Hematopoietic multipotent progenitor cell (in vitro differentiated cells): ENCODE measurements around the gene RSKR. TPM values are rescaled to one million over a fixed set of nuclear protein-coding genes. Genes with fewer than 3 reads are reported as not detected.
"Not testable (repeated sequence)": the region's sequence is repeated elsewhere in the genome, so short reads cannot be mapped to it uniquely, and the experiment has no call there.

Experiments used
- DNase-seq, 3 donors: peaks; one replicate each; pipeline ENCODE4 v3.0.0-alpha.2; 2011 to 2015; ENCODE audit warnings: low read depth in 2 of 3, low spot score in 2 of 3
- total RNA-seq: library from RNA; depleted of rRNA; stranded (reverse); fragments of >200 nt; gene quantifications from one replicate; pipeline ENCODE4 v1.2.3, GENCODE V29; 2012

The RSKR gene
- total RNA-seq, 1 donor = 8.1 TPM

- DNase-seq = no peak
These were observed 35.5 kb downstream of the RSKR start for GRCh38 chr17:28578246-28579195.

- DNase-seq = no peak
These were observed 36.5 kb downstream of the RSKR start for GRCh38 chr17:28577466-28577824.

- peak; percentile 93 to 97 (median 96) for DNase-seq
These were observed 37.1 kb downstream of the RSKR start, which contains the start of gene ALDOC for GRCh38 chr17:28576758-28577465. Gene ALDOC (minus strand): TSS chr17:28576895. CDS start chr17:28575532, 1,363 bp downstream.

- DNase-seq = not testable (repeated sequence)
These were observed 38.0 kb downstream of the RSKR start for GRCh38 chr17:28576016-28576415.

DNA sequence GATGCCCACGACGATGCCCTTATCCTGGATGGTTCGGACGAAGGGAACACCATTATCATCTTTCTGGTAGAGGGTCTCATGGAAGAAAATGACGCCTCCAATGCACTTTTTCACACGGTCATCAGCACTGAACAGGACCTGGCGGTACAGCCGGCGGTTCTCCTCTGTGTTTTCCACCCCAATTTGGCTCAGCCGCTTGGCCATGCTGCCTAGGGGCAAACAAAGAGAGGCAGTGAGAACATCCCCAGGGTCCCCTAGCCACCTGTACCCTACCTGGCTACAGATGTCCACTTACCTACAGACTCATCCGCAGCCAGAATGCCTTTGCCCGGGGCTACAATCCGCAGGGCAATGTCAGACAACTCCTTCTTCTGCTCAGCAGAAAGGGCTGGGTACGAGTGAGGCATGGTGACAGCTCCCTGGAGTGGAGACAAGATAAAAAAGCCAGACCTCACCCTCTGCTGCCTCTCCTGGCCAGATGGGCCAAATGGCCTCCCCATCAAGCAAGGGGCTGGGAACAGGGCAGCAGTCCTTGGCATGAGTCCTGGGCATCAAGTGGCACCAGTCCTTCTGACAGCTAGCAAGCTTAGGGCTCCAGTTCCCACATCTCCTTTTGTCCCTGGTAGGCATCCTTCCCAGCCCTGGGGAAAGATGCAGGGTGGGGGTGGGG is 38.7 kb downstream of the RSKR start:
- no peak for DNase-seq

DNA sequence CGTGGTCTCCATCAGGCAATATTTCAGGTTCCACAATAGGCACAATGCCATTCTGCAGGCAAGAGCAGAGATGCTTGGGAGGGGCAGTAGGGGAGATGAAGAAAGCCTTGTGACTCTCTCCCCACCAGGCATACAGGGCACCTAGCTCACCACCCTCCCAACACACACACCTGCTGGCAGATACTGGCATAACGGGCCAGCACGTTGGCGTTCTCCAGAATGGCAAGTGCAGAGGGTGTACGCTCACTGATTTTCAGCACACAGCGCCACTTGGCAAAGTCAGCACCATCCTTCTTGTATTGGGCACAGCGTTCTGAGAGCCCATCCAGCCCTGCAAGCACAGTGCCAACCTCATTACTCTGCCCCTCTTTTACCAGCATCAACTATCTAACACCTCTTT is 39.5 kb downstream of the RSKR start:
- peak in 1 of 3 donors; percentile 53 for DNase-seq

GRCh38 chr17:28573966-28574480 is 40.0 kb downstream of the RSKR start:
- DNase-seq = no peak

DNA sequence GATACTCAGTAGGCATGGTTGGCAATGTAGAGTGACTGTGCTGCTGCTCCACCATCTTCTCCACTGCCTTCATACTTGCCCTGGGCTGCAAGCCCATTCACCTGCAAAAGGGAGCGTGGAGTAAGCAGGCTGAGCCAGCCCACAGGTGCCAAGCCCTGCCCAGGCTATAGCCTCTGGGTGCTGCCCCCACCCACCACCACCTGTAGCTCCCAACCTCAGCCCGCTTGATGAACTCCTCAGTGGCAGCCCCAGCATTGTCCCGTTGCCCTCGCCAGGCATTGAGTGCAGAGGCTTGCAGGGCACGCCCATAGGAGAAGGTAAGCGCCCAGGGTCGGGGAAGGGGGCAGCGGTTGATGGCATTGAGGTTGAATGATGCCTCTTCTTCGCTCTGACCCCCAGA is 40.5 kb downstream of the RSKR start:
- no peak for DNase-seq

- DNase-seq = no peak
These were observed 41.0 kb downstream of the RSKR start for GRCh38 chr17:28573040-28573380.

DNA sequence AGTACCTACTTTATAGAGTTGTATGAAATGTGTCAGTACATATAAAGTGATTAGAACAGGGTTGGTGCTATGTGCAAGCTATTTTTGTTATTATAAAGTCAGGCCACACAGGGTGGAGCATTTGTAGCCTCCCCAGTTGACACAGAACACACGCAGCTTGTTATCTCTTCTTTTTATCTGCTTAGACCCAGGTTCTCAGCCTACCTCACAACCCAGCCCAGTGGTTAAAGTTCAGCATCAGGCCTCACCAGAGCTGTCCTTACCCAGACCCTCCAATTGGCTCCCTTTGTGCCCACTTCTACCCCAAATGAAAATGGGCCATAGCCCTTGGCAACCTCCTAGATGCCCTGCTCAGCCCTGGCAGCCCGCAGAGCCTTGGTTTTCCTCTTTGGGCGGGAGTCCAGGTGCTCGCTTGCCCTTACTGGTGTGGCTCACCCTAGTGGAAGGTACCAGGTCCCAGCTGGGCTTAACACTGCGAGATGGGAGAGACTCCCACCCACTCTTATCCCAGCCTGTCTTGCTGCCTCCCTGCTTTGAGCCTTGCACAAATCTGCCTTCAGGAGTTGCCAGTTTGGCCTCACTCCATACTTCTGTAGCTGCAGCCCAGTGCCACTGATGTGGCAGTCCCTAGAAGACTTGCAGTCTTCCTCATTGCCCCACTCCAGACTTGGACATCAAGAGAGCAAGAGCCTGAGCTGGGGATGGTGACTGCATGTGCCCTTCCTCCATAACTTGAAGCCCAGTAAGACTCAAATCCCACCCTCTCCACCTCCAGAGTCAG is 41.5 kb downstream of the RSKR start:
- no peak for DNase-seq

- DNase-seq = peak; percentile 71 to 92 (median 90)
These were observed 42.4 kb downstream of the RSKR start, which contains the start of gene PIGS for GRCh38 chr17:28571361-28572122. Gene PIGS (minus strand): TSS chr17:28571524. CDS start chr17:28571496, 28 bp downstream.

- DNase-seq = no peak
These were observed 43.1 kb downstream of the RSKR start for GRCh38 chr17:28570716-28571360.

GRCh38 chr17:28569446-28569845 is 44.5 kb downstream of the RSKR start:
- no peak for DNase-seq

DNA sequence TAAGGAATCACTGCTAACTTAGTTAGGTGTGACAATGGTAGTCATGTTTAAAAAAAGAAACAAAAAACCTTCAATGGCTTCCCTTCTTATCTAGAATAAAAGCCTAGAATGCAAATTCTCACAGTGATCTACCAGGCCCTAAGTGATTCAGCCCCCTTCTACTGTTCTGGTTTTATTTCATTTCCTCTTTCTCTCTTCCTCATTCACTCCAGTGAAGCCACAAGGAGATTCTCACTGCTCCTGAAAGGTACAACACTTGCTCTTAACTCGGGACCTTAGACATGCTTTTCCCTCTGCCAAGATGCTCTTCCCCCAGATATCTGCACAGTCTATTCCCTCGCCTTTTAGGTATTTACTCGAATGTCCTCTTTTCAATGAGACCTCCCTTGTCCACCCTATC is 46.4 kb downstream of the RSKR start:
- DNase-seq = peak in 1 of 3 donors; percentile 53

DNA sequence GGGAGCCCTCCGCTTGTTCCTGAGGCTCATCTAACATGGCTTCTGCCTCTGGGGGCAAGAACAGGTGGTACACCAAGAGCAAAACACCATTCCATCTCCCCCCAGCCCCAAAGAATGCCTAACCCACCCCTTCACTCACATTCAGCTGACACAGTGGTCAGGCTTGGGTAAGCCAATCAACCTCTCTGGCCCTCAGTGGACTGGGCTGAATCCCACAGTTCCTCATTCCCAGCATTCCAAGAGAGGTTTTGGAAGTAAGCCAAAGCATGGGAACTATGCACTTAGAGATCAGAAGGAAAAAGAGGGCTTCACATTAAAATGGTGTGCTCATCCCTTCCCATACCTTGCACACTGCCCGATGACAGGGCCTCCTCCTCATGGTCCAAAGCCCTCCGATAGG is 50.5 kb downstream of the RSKR start:
- no peak for DNase-seq
